ENCODE data around the gene SLC22A15.

- TF ChIP-seq RAD21 (conservative IDR thresholded peaks at IDR 0.05 in 1 of 2, IDR thresholded peaks at IDR 0.05 in 1 of 2) (no peak), CTCF (IDR thresholded peaks at IDR 0.05) (no peak), JUN (IDR thresholded peaks at IDR 0.05) (no peak)
Observed at GRCh38 chr1:116018007-116018406, 41.7 kb downstream of the SLC22A15 start.

Data from A549 (cell line).